MM.1S (cell line): ENCODE results near the gene NUMB.

Experiments
- DNase-seq: peaks from one replicate; pipeline ENCODE4 v3.0.0-alpha.2; 2015
- H2AFZ ChIP-seq: fragments of 300-600 bp; sonication (generic); 2 replicates; pipeline ENCODE4 v1.6.0; 2016; ENCODE audit warnings: antibody characterized with exemption, low read length
- H3F3A ChIP-seq: fragments of 300-600 bp; sonication (generic); 2 replicates; pipeline ENCODE4 v1.6.1; 2016; ENCODE audit warnings: mild to moderate bottlenecking, antibody characterized with exemption, low read length, moderate library complexity, mixed read lengths; ENCODE audit not compliant: insufficient read depth
- H3K27ac ChIP-seq: fragments of 300-600 bp; sonication (generic); 2 replicates; pipeline ENCODE4 v1.5.1; 2016; ENCODE audit warnings: mild to moderate bottlenecking, low read length
- H3K27me3 ChIP-seq: fragments of 300-600 bp; sonication (generic); replicated peaks from 2 replicates; pipeline ENCODE4 v1.6.0; 2016; ENCODE audit warnings: low read length; ENCODE audit not compliant: insufficient read depth
- H3K36me3 ChIP-seq: fragments of 300-600 bp; sonication (generic); replicated peaks from 2 replicates; pipeline ENCODE4 v1.6.1; 2016; ENCODE audit warnings: mild to moderate bottlenecking, low read length, mixed read lengths; ENCODE audit not compliant: insufficient read depth
- H3K4me1 ChIP-seq: fragments of 300-600 bp; sonication (generic); 2 replicates; pipeline ENCODE4 v1.6.1; 2016; ENCODE audit warnings: low read length, mixed read lengths
- H3K4me2 ChIP-seq: fragments of 300-600 bp; sonication (generic); 2 replicates; pipeline ENCODE4 v1.6.0; 2016; ENCODE audit warnings: low read depth, low read length
- H3K4me3 ChIP-seq: fragments of 300-600 bp; sonication (generic); 2 replicates; pipeline ENCODE4 v1.5.1; 2016; ENCODE audit warnings: low read length, mixed read lengths
- H3K79me2 ChIP-seq: fragments of 300-600 bp; sonication (generic); 2 replicates; pipeline ENCODE4 v1.6.1; 2016; ENCODE audit warnings: mixed run types, low read length, mixed read lengths
- H3K9ac ChIP-seq: fragments of 300-600 bp; sonication (generic); 2 replicates; pipeline ENCODE4 v1.6.1; 2016; ENCODE audit warnings: low read length, mixed read lengths
- H3K9me2 ChIP-seq: fragments of 300-600 bp; sonication (generic); replicated peaks from 2 replicates; pipeline ENCODE4 v1.6.1; 2016; ENCODE audit warnings: mild to moderate bottlenecking, low read length, mixed read lengths; ENCODE audit not compliant: insufficient read depth
- H3K9me3 ChIP-seq: fragments of 300-600 bp; sonication (generic); replicated peaks from 2 replicates; pipeline ENCODE4 v1.6.1; 2016; ENCODE audit warnings: mild to moderate bottlenecking, low read length, mixed read lengths; ENCODE audit not compliant: insufficient read depth
- H4K20me1 ChIP-seq: fragments of 300-600 bp; sonication (generic); 2 replicates; pipeline ENCODE4 v1.6.1; 2016; ENCODE audit warnings: mild to moderate bottlenecking, low read length, moderate library complexity, mixed read lengths; ENCODE audit not compliant: insufficient read depth
- EZH2 ChIP-seq: fragments of 300-600 bp; sonication (generic); optimal IDR thresholded peaks from 2 replicates; pipeline ENCODE3; 2017; ENCODE audit warnings: low read depth, mild to moderate bottlenecking, antibody characterized with exemption, low read length, mixed read lengths
- EZH2phosphoT487 ChIP-seq: fragments of 300-600 bp; sonication (generic); IDR thresholded peaks from 2 replicates; pipeline ENCODE4 v1.6.1; 2018; ENCODE audit warnings: antibody characterized with exemption, low read length
- TF ChIP-seq, protein P1 (sequence below): fragments of 300-600 bp; sonication (generic); IDR thresholded peaks from 2 replicates; pipeline ENCODE4 v1.5.1; 2016; ENCODE audit warnings: antibody characterized with exemption, low read length, mixed read lengths

NUMB gene

DNA sequence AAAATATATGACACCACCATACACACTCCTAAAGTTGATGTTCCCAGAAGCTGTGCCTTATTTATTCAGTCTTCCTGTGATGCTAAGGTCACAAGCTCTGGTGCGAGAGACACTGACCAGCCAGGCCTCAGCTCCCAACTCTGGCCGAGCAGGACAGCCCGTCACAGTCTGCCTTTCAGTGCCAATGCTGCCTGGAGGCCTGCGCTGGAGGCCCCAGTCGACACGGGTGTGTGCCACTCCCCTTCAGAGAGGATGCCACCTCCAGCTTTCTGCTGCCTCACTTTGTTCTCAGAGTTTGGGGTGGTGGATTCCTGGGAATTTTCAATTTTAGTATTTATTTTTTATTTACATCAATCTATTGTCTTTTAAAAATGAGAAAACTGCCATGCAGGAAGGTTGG, 228.3 kb downstream of the NUMB start:
- H3F3A ChIP-seq = no peaks in the 10 kb centered on the region
- TF ChIP-seq EZH2phosphoT487 (no peak), EZH2 (no peak)
- TF ChIP-seq, protein P1, sequence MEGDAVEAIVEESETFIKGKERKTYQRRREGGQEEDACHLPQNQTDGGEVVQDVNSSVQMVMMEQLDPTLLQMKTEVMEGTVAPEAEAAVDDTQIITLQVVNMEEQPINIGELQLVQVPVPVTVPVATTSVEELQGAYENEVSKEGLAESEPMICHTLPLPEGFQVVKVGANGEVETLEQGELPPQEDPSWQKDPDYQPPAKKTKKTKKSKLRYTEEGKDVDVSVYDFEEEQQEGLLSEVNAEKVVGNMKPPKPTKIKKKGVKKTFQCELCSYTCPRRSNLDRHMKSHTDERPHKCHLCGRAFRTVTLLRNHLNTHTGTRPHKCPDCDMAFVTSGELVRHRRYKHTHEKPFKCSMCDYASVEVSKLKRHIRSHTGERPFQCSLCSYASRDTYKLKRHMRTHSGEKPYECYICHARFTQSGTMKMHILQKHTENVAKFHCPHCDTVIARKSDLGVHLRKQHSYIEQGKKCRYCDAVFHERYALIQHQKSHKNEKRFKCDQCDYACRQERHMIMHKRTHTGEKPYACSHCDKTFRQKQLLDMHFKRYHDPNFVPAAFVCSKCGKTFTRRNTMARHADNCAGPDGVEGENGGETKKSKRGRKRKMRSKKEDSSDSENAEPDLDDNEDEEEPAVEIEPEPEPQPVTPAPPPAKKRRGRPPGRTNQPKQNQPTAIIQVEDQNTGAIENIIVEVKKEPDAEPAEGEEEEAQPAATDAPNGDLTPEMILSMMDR = no peak
- no peak for DNase-seq
- no peaks in the 10 kb centered on the region for H3K27me3 ChIP-seq
- H3K27ac ChIP-seq = no peak overlapping the region
- no peak overlapping the region for H3K9ac ChIP-seq
- H3K4me3 ChIP-seq = no peak overlapping the region
- H3K4me1 ChIP-seq = no peaks in the 10 kb centered on the region
- no peaks in the 10 kb centered on the region for H3K9me3 ChIP-seq
- no peaks in the 10 kb centered on the region for H3K9me2 ChIP-seq
- H4K20me1 ChIP-seq = no peaks in the 10 kb centered on the region
- no peaks in the 10 kb centered on the region for H3K79me2 ChIP-seq
- H3K36me3 ChIP-seq = no peaks in the 10 kb centered on the region
- H2AFZ ChIP-seq = no peak overlapping the region
- H3K4me2 ChIP-seq = no peak overlapping the region

DNA sequence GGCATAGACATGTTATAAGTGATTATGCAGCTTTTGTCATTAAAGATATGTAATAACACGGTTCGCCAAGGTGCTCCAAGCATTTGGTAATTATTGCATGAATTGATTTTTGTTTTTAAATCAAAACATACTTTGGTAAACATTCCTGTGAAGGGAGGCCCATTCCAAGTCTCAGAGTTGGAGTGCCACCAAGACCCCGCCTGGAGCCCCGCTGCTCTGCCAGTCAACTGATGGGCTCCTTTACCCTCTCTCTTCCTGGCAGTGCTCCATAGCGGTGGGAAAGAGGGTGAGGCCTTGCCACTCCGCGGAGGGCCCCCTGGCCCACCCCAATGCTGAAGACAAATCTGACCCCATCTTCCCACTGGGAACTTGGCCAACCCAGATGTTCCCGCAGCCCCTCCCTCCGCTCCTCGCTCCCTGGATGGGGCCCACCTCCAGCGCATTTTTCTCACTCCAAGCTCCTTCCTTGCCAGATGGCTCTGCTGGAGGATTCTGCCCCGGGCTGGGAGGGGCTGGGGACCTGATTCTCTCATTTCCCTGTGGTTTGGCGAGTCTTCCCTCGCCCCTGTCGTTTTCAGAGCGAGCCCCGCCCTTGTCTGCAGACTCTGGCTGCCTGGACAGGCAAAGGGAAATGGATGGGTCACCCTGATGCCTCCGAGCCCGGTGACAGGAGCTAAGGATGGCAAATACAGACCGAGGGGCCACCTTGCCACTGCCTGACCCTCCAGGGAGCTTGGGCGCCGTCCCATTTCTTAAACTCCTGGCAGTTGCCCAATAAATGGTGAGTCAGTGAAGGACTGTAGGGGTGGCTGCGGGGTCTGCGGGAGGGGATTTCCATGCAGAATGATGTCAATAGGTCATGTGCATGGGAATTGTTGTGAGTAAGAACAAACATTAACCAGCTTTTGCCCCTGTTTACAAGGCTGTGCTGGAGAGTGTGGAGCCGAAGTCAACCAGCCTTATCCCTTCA, 230.2 kb downstream of the NUMB start:
- Histone ChIP-seq H2AFZ (no peak overlapping the region), H4K20me1 (no peaks in the 10 kb centered on the region), H3K27me3 (no peaks in the 10 kb centered on the region), H3K9me2 (no peaks in the 10 kb centered on the region), H3K36me3 (no peaks in the 10 kb centered on the region), H3K4me3 (no peak overlapping the region), H3K4me2 (no peak overlapping the region), H3F3A (no peaks in the 10 kb centered on the region), H3K9me3 (no peaks in the 10 kb centered on the region), H3K4me1 (no peaks in the 10 kb centered on the region), H3K9ac (no peak overlapping the region), H3K79me2 (no peaks in the 10 kb centered on the region), H3K27ac (no peak overlapping the region)
- TF ChIP-seq, protein P1 = no peak
- no peak for TF ChIP-seq EZH2
- no peak for TF ChIP-seq EZH2phosphoT487
- no peak for DNase-seq

DNA sequence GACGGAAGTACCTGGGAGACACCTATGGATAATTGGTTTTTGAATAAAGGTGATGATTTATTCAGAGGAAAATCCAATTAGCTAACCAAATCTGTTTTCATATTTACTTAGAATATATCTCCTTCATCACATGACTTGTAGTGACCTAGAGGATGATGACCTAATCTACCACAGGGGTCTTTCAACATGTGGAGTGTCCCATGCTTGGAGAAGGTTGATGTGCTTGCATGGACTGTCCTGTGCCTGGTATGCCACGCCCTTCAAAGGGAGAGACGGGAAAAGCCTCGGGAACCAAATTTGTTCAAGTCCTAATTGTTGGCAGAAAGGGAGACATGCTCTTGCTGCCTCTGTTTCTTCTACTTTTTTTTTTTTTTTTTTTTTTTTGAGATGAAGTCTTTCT, 232.8 kb downstream of the NUMB start:
- TF ChIP-seq, protein P1 = no peak
- TF ChIP-seq EZH2 (no peak), EZH2phosphoT487 (no peak)
- no peaks in the 10 kb centered on the region for H3K9me3 ChIP-seq
- no peak for DNase-seq
- H3K36me3 ChIP-seq = no peaks in the 10 kb centered on the region
- no peaks in the 10 kb centered on the region for H3K9me2 ChIP-seq
- H3K27me3 ChIP-seq = no peaks in the 10 kb centered on the region
- no peaks in the 10 kb centered on the region for H3K79me2 ChIP-seq
- no peaks in the 10 kb centered on the region for H3F3A ChIP-seq
- H3K27ac ChIP-seq = no peak overlapping the region
- no peak overlapping the region for H3K9ac ChIP-seq
- H3K4me1 ChIP-seq = no peaks in the 10 kb centered on the region
- H3K4me2 ChIP-seq = no peak overlapping the region
- H4K20me1 ChIP-seq = no peaks in the 10 kb centered on the region
- no peak overlapping the region for H3K4me3 ChIP-seq
- H2AFZ ChIP-seq = no peak overlapping the region
